ENCODE measurements around the gene FNBP1. TPM values are rescaled to one million over a fixed set of nuclear protein-coding genes. Genes with fewer than 3 reads are reported as not detected.

FNBP1 gene
- total RNA-seq, 4 donors from 2014 or later, result 29.7 to 62.3 (median 40.0) TPM

DNA sequence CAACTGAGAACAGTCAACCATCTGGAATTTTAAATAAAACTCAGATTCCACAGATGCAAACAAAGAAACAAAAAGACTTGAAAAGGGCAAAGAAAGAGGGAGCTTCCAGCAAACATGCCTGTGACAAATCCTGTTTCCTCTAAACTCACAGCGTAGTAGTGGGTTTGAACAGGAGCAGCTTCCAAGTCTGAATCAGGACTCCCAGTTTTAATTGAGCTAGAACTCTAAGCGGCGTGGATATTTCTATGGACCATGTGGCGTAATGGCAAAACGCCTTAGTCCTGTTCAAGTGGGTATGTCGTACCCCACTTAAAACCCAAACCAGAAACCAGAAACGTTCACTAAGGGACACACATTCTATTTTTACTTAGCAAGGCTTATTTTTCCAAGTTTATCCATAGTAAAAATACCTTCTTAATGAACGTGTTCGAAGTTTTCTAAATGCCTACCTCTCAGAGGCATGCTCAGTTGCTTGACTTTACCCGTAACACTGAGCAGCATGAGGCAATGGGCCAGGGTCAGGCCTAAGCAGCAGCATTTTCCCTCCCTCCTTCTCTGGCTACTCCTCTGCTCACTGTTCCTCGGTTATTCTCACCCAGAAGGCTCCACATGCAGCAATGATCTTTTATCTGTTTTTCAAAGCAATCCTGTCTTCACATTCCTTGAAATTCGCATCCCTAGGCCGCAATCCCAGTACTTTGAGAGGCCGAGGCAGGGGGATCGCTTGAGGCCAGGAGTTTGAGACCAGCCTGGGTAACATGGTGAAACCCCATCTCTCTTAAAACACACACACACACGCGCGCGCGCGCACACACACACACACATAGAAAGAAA is 77.9 kb downstream of the FNBP1 start:
- 75% methylated on average over 21 of the region's 21 CpGs for WGBS, 2 donors
- no peak overlapping the region for H3K4me3 ChIP-seq (ENCODE audit: low read depth, poor library complexity, severe bottlenecking)
- intact Hi-C loops (cut with DNase I; ENCODE audit: low total_unique reads), result no loop called here
- DNase-seq (ENCODE audit: low spot score in 2 of 2), result peak in 1 of 2 donors; percentile 68
- TF ChIP-seq, protein P1, sequence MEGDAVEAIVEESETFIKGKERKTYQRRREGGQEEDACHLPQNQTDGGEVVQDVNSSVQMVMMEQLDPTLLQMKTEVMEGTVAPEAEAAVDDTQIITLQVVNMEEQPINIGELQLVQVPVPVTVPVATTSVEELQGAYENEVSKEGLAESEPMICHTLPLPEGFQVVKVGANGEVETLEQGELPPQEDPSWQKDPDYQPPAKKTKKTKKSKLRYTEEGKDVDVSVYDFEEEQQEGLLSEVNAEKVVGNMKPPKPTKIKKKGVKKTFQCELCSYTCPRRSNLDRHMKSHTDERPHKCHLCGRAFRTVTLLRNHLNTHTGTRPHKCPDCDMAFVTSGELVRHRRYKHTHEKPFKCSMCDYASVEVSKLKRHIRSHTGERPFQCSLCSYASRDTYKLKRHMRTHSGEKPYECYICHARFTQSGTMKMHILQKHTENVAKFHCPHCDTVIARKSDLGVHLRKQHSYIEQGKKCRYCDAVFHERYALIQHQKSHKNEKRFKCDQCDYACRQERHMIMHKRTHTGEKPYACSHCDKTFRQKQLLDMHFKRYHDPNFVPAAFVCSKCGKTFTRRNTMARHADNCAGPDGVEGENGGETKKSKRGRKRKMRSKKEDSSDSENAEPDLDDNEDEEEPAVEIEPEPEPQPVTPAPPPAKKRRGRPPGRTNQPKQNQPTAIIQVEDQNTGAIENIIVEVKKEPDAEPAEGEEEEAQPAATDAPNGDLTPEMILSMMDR (IDR thresholded peaks at IDR 0.05), result no peak
- no peak for TF ChIP-seq POLR2A (IDR thresholded peaks at IDR 0.05)

DNA sequence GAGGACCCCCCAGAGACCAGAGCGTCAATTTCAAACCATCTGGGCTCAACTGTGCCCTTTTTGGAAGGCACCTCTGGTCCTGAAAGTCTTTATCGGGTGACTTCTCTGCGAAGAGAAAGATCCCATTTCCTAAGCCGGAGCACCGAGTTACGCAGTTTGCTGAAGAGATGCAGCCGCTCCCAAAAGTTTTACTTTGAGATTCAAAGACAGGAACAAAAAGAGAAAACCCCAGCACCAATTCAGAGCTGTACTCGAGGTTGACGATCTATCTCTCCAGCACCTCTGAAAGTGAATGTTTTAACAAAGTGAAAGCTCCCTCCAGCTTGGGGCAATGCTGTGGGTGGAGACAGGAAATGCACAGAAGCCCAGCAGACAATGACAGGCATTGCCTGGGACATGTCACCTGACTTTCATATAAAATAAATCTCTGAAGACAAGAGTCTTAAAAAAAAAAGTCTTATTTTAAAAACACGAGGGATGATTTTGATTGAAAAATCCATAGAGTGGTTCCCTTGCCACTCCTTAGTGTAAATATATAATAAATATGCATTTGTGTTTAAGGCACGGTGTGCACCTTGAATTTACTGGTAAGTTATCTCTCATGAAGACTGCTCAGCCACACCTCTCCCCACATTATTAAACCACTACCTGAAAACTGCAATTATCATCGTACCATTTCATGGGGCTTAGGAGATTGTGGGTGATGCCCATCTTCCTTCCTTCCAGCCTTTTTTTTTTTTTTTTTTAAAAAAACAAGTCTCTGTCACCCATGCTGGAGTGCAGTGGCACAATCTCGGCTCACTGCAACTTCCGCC is 79.9 kb downstream of the FNBP1 start:
- peak in 1 of 2 donors; percentile 52 for DNase-seq (ENCODE audit: low spot score in 2 of 2)
- H3K4me3 ChIP-seq (ENCODE audit: low read depth, poor library complexity, severe bottlenecking), result peak overlapping the region; percentile 15
- intact Hi-C loops (cut with DNase I; ENCODE audit: low total_unique reads), result no loop called here
- WGBS, 2 donors, result 12 to 15% methylated on average over 14 of the region's 14 CpGs
- no peak for TF ChIP-seq POLR2A (IDR thresholded peaks at IDR 0.05)
- TF ChIP-seq, protein P1 (IDR thresholded peaks at IDR 0.05), result no peak

DNA sequence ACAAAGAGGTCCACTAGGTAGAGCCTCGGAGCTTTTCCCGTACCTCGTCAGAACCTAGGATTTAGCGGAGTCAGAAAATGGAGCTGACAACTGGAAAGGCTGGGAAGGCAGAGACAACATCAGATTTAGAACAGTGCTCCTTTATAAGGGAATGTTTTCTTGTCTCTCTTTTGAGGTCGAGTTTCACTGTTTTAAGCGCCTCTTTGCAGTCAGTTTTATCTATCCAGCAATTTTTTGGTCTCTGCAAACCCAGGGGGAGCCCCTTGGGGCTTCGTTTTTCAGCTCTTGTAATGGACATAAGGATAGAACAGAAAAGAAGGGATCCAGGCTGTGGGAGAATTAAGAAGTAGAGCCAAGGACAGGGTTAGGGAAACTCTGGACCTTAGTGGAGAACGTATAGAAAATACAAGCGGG is 80.5 kb downstream of the FNBP1 start:
- no peak for DNase-seq (ENCODE audit: low spot score in 2 of 2)
- intact Hi-C loops (cut with DNase I; ENCODE audit: low total_unique reads), result no loop called here
- no peak for TF ChIP-seq POLR2A (IDR thresholded peaks at IDR 0.05)
- TF ChIP-seq, protein P1 (IDR thresholded peaks at IDR 0.05), result no peak
- 32 to 34% methylated on average over 9 of the region's 9 CpGs for WGBS, 2 donors
- H3K4me3 ChIP-seq (ENCODE audit: low read depth, poor library complexity, severe bottlenecking), result peak overlapping the region; percentile 15

DNA sequence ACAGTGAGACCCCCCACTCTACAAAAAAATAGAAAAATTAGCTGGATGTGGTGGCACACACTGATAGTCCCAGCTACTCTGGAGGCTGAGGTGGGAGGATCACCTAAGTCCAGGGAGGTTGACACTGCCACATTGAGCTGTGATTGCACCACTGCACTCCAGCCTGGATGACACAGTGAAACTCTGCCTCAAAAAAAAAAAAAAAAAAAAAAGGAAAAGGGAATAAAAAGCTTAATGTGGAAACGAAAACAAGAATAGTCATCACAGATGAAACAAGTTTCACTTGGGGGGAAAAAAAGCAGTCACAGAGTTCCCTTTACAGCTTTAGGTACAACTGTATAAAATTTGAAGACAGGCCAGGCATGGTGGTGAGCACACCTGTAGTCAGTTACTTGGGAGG is 84.2 kb downstream of the FNBP1 start:
- no peak overlapping the region for H3K4me3 ChIP-seq (ENCODE audit: low read depth, poor library complexity, severe bottlenecking)
- no peak for DNase-seq (ENCODE audit: low spot score in 2 of 2)
- WGBS, 2 donors, result 75 to 82% methylated on average over 1 of the region's 1 CpG
- intact Hi-C loops (cut with DNase I; ENCODE audit: low total_unique reads), result no loop called here
- TF ChIP-seq POLR2A (IDR thresholded peaks at IDR 0.05), result no peak
- TF ChIP-seq, protein P1 (IDR thresholded peaks at IDR 0.05), result no peak

DNA sequence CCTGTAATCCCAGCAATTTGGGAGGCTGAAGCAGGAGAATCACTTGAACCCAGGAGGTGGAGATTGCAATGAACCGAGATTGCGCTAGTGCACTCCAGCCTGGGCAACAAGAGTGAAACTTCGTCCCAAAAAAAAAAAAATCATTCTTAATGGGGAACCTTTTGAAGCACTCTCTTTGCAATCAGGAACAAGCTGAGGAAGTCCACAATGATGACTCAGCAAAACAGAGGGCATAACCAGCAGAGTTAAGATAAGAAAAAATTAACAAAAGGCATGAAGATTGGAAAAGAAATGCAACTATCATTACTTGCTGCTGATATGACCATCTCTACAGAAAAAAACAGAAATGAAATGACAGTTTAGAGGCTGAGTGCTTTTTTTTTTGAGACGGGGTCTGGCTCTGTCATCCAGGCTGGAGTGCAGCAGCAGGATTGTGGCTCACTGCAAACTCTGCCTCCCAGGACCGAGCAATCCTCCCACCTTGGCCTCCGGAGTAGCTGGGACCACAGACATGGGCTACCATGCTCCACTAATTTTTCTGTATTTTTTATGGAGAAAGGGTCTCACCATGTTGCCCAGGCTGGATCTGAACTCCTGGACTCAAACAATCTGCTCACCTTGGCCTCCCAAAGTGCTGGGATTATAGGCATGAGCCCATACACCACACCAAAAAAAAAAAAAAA is 88.0 kb downstream of the FNBP1 start:
- H3K4me3 ChIP-seq (ENCODE audit: low read depth, poor library complexity, severe bottlenecking), result no peak overlapping the region
- TF ChIP-seq, protein P1 (IDR thresholded peaks at IDR 0.05), result no peak
- 78 to 81% methylated on average over 6 of the region's 6 CpGs for WGBS, 2 donors
- intact Hi-C loops (cut with DNase I; ENCODE audit: low total_unique reads), result no loop called here
- peak in 1 of 2 donors; percentile 64 for DNase-seq (ENCODE audit: low spot score in 2 of 2)

All from lower leg skin (tissue), 4 donors.